Tibial artery (tissue), 4 donors: Measurements from ENCODE around the gene MGST3.

ENCODE experiments used
- DNase-seq, 2 donors: peaks; one replicate each; pipeline ENCODE4 v3.0.0-alpha.2; 2019
- H3K27ac ChIP-seq, 2 donors: fragments of 200-600 bp; sonication (generic) in 1 of 2; 1 replicate in 1 of 2; 2 replicates in 1 of 2; pipeline ENCODE4 v1.5.1; 2018 to 2019; ENCODE audit warnings: mild to moderate bottlenecking in 1 of 2
- H3K27me3 ChIP-seq, 2 donors: fragments of 200-600 bp; sonication (generic) in 1 of 2; one replicate each; pipeline versions ENCODE4 v1.5.1 to v1.6.0; 2016 to 2019
- H3K36me3 ChIP-seq, 3 donors: fragments of 200-600 bp; sonication (generic) in 2 of 3; one replicate each; pipeline ENCODE4 v1.5.1; 2016 to 2019; ENCODE audit warnings: mild to moderate bottlenecking in 2 of 3
- H3K4me1 ChIP-seq, 4 donors: fragments of 200-600 bp; sonication (generic) in 2 of 4; 1 replicate in 3 of 4; 2 replicates in 1 of 4; pipeline ENCODE4 v1.5.1; 2016 to 2019
- H3K4me3 ChIP-seq, 2 donors: fragments of 200-600 bp; sonication (generic) in 1 of 2; 1 replicate in 1 of 2; 2 replicates in 1 of 2; pipeline ENCODE4 v1.5.1; 2018 to 2019; ENCODE audit warnings: mild to moderate bottlenecking in 2 of 2
- H3K9me3 ChIP-seq, 3 donors: fragments of 200-600 bp; sonication (generic) in 1 of 3; one replicate each; pipeline ENCODE4 v1.5.1; 2016 to 2019
- intact Hi-C: fragments of 100-400 bp; cut with DNase I; formaldehyde crosslinking; loops from one replicate; pipeline ENCODE4 v1.15.0; 2023; ENCODE audit warnings: low total_unique reads
- TF ChIP-seq, protein P1 (sequence below), 2 experiments: fragments of 200-600 bp in 1 of 2; fragments of 450-650 bp in 1 of 2; IDR thresholded peaks; one replicate each; pipeline ENCODE4 v1.5.1; 2017 to 2019; ENCODE audit warnings: antibody characterized with exemption in 2 of 2, mild to moderate bottlenecking in 1 of 2, moderate library complexity in 1 of 2

MGST3 gene

GRCh38 chr1:165703648-165704047 lies 72.6 kb downstream of the MGST3 start:
- intact Hi-C loops = no loop called here
- H3K4me1 ChIP-seq = peaks cover 0 to 7% (median 0%) of the 10 kb centered on the region in 4 donors
- TF ChIP-seq, protein P1, sequence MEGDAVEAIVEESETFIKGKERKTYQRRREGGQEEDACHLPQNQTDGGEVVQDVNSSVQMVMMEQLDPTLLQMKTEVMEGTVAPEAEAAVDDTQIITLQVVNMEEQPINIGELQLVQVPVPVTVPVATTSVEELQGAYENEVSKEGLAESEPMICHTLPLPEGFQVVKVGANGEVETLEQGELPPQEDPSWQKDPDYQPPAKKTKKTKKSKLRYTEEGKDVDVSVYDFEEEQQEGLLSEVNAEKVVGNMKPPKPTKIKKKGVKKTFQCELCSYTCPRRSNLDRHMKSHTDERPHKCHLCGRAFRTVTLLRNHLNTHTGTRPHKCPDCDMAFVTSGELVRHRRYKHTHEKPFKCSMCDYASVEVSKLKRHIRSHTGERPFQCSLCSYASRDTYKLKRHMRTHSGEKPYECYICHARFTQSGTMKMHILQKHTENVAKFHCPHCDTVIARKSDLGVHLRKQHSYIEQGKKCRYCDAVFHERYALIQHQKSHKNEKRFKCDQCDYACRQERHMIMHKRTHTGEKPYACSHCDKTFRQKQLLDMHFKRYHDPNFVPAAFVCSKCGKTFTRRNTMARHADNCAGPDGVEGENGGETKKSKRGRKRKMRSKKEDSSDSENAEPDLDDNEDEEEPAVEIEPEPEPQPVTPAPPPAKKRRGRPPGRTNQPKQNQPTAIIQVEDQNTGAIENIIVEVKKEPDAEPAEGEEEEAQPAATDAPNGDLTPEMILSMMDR (IDR thresholded peaks at IDR 0.05) = no peak

More at GRCh38 chr1:165703648-165704047, 72.6 kb downstream of the MGST3 start:
- no peak overlapping the region for H3K27ac ChIP-seq
- DNase-seq = no peak
- no peaks in the 10 kb centered on the region for H3K9me3 ChIP-seq
- no peaks in the 10 kb centered on the region for H3K27me3 ChIP-seq
- no peak overlapping the region for H3K4me3 ChIP-seq
- H3K36me3 ChIP-seq = no peaks in the 10 kb centered on the region
